NCI-H1436 treated with DMSO at 0.1 percent for 48 hours (cell line): ENCODE results near the gene CD83.

Experiments used
- DNase-seq: peaks from one replicate; lab custom pipeline; 2025; lab: John Stamatoyannopoulos, UW

The CD83 gene

DNA sequence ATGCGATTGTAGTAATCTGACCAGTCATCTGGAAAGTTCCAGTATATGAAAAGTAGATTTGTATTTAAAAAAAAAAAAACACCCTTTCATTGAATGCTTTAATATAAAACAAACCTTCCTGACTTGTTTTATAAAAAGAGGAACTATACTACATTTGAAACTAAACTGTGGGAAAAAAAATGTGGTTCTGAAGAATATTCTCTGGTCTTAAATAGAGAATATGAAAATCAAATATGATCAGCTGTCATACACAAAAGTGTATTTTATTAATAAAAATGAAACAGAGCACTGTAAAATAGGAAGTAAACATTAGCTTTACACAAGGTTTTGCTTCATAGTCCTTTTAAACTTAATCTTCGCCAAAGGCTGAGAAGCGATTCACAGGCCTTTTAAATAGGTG lies 25.3 kb upstream of the CD83 start:
- DNase-seq: no peak

DNA sequence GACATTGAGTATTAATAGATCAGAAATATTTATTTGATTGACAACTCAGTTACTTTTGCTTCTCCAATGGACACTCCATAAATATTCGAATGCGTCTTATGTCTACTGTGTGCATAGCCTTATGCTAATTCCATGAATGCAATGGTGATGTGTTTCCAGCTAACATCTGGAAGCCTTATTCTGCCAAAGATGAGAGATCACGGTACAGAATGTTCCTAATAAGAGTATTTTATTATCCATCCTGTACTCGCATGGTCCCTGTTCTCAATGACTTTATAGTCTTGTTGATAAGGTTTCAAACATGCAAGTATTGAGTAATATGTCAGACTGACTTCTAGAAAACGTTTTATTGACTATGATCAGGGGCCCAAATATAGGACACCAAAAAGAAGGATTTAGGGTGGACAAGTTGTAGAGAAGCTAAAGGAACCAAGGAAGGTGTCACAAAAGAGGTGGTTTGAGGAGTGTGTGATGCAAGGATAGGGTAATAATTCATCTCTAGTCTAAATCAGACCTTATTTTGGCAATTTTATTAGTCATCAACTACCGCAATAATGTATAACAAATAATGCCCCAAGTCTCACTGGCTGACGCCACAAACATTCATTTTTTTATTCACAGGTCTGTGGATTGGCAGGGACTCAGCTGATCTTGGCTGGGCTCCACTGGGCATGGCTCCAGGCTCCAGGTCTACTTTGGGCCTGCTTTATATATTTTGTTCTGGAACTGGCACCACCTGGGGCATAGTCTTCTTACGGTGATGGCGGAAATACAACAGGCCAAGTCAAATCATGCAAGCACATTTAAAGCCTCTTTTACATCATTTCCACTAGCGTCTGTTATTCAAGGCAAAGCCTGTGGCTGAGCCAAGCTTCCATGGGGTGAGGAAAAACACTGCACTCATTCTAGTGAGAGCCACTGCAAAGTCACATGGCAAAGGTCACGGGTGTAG lies 24.5 kb upstream of the CD83 start:
- no peak for DNase-seq

GRCh38 chr6:14094721-14095120 lies 22.9 kb upstream of the CD83 start:
- no peak for DNase-seq

DNA sequence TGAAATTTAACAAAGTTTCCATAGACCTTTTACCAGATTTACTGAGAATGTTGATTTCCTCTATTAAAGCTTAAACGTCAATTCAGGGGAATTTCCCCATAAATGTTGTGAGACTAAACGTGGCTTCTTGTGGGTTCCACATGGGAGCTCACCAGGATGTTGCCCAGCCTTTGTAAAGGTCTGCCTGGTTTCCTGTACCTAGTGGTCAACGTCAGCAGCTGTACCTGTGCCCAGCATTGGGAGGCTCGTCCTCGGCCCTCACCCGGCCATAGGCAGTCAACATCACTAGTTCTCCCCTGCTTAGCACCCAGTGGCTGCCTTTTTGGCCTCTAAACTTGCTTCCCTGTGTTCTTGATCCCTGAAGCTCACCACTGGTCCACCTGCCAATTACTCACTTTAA lies 22.1 kb upstream of the CD83 start:
- no peak for DNase-seq

DNA sequence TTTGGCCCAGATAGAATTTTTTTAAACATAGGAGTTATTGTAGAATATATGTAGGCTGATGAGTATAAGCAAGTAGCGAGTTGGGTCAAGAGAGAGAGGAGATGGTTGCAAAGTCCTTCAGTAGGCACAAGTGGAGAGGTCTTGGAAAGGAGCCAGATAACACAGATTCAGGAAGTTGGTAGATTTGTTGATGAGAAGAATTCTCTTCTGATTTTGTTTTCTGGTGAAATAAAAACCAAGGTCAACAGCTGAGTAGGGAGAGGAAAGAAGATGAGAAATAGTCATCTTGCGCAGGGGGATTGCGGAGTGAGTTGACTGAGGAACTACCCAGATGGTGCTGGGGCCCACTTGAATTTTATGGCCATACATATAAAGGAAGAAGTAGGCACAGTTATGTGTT lies 17.4 kb upstream of the CD83 start:
- no peak for DNase-seq

DNA sequence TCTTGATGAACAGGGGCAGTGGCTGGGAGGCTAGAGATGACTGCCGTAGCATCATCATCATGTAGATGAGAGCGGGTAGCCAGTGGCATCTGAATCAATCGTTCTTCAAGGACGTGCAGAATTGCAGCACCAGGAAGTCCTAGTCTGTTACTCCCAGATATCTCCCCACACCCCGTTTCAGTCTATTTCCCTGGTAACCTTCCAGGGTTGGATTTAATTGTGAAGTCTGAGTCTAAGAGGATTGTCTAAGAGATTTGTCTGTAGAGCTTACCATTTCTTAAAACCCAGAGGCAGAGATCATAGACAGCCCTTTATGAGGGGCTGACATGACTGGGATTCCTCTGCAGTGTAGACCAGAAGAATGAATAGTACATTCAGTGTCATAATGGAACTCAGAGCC lies 16.6 kb upstream of the CD83 start:
- DNase-seq: no peak

GRCh38 chr6:14102383-14102782 lies 15.2 kb upstream of the CD83 start:
- DNase-seq: no peak

GRCh38 chr6:14105547-14105946 lies 12.0 kb upstream of the CD83 start:
- no peak for DNase-seq

DNA sequence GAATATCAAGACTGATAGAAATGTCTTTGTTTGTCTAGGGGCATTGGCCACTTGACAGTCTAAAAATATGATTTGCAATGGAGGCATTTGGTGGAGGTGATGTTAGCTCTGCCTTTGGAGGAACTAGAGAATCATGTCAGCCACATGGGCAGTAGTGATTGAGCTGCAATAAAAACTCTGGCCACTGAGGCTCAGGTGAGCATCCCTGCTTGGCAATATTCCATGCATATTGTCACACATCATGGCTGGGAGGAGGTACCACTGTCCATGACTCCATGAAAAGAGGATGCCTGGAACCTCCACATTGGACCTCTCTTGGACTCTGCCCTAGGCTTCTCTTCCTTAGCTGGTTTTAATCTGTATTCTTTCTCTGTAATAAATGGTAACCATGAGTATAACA lies 10.6 kb upstream of the CD83 start:
- DNase-seq: no peak

DNA sequence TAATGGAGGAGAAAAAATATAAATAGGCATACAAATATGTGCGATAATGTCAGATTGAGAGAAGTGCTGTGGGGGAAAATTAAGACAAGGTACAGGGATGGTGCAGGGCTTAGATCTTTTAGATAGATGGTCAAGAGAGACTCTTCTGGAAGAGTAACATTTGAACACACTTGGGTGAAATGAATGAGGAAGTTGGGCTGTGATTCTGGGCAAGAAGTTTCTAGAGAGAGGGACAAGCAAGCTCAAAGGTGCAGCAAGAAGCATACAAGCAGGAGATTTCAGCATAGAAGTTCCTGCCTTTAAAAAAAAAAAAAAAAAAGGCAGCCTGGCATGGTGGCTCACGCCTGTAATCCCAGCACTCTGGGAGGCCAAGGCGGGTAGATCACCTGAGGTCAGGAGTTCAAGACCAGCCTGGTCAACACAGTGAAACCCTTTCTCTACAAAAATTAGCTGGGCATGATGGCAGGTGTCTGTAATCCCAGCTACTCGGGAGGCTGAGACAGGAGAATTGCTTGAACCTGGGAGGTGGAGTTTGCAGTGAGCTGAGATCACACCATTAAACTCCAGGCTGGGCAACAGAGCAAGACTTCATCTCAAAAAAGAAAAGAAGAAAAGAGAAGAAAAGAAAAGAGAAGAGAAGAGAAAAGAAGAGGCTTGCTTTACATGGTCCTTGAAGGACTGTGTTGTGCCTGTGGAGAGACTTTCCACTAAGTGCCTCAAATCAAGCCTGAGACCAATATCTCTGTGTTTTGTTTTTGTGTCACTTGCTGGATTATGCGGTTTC lies 9.7 kb upstream of the CD83 start:
- DNase-seq: no peak

DNA sequence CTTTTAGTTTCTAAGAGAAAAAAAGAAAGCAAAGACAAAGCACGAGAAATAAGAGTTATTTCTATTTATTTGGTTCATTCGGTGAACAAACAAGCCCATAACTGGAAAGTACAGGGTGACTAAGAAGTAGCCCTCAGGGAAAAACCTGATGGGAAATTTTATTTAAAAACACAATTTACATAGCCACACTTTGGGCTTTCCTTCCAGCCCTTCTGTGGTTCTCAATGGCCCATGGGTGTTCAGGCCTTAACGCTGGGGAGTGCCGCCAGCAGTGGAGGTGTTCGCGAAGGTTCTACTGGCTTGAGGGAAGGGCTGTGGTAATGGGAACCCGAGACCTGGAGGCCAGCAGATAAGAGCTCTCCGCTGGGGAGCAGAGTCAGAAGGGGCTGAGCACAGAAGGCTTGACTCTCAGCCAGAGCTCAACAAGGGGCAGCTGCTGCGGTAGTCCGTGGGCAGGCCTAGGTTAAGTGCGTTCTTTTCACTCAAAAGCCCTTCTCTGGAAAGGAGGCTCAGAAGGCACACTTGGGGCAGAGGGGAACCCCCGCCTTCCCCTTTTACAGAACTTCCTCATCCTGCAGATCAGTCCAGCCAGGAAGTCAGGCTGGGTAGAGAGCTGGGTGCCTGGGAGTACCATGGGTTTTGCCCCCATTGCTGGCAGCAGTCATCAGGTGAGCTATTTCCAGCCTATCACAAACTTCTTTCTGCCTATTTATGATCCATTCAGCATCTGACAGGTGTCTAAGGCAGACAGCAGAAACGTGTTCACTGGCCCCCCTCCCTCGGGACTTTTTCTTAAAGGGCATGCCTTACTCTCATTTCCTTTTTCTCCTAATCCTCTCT lies 8.8 kb upstream of the CD83 start:
- DNase-seq: no peak

GRCh38 chr6:14109411-14109826 lies 8.2 kb upstream of the CD83 start:
- no peak for DNase-seq

DNA sequence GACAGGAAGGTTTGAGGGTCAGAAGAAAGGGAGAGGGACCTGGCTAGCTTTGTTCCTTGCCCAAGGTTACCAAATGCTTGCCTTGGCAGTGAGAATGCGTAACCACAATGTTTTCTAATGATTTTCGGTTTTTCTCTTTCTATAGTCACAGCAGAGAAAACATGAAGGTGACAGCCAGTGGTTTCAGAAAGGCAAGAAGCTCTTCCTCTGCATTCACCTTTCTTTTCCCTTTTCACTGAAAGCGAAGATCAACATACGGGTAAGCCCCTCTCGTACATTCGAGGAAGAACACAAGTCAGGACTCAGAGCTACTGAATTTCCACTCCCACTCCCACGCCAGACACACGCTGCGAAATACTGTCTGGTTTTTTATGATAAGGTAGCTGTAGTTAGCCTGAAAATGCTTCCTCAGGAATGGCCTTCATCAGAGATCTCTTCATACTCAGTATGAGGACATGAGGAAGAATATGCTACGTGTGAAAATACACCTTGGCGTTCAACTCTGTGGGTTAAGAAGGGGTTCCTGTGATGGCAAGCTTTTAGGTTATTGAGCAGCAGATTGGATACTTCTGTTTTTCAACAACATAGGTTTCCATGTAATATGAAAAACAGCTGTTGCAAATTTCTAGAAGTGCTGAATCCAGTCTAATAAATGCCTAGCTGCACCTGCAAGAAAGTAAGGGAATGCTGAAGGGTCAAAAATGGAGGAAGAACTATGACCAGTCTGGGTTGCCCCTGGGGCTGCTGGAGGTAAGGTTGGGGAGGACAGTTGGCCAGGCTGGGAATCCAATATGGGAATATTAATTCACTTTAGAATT lies 7.4 kb upstream of the CD83 start:
- DNase-seq: no peak

DNA sequence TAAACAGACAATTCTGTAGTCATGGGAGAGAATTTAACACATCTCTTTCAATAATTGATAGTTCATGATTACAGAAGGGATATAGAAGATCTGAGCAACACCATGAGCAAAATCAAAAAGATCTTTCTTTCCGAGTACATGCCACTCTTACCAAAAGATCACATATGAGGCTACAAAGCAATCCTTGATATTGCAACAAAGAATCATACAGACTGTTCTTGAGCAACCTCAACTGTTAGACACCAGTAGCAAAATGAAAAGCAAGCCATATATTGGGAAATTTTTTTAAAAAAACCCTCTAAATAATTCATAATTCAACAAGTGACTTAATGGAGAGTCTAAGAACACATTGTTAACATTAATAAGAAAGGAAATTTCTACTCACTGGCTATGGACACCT lies 3.6 kb upstream of the CD83 start:
- no peak for DNase-seq

GRCh38 chr6:14118091-14118439 lies 493 bp downstream of the CD83 start:
- no peak for DNase-seq

GRCh38 chr6:14118446-14118845 lies 874 bp downstream of the CD83 start:
- no peak for DNase-seq

DNA sequence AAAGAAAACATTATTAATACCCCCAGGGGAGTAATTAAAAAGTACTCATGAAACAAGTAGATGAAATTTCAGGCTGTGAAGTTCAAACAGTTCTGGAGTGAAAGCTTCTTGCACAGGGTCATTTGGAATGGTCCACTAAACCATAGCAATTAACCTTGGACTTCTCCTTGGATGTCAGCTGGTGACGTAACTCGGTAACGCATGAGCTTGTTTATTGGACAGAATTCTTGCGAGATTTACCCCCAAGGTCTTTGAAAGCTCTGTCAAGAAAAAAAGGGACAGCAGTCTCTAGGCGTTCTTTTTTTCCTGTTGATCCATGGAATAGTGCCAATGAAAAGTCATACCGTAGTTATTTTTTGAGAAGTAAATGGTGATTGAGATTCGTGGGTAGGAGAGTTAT lies 2.2 kb downstream of the CD83 start:
- no peak for DNase-seq

- DNase-seq: no peak
These were observed 3.0 kb downstream of the CD83 start for GRCh38 chr6:14120546-14120945.

- no peak for DNase-seq
These were observed 4.4 kb downstream of the CD83 start for GRCh38 chr6:14121936-14122344.

- DNase-seq: no peak
These were observed 6.0 kb downstream of the CD83 start for GRCh38 chr6:14123386-14124111.

DNA sequence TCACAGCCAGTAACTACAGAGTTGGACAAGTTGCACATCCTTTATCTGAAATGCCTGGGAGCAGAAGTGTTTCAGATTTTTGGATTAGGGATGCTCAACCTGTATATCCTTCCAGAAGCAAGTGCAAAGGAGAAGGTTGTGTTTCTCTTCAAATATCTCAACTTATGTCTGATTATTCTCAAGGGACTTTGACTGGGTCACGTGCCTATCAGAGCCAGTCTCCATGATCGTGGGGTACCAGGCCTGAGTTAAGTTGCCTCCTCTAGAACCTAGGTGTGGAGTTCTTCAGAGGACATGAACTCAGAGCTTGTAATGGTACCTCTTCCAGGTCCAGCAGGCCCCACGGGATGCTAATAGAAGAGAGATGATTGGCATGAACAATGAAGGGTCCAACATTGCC lies 7.8 kb downstream of the CD83 start:
- DNase-seq: no peak
